Liver (tissue), 9 donors: ENCODE results near the gene CREB3L2. TPM values are rescaled to one million over a fixed set of nuclear protein-coding genes. Genes with fewer than 3 reads are reported as not detected.

Experiments
- DNase-seq: peaks from one replicate; pipeline ENCODE4 v3.0.0-alpha.2; 2017; ENCODE audit warnings: low spot score
- H3K27ac ChIP-seq, 2 donors: one replicate each; pipeline ENCODE4 v1.7.0; 2013; ENCODE audit warnings: inconsistent platforms in 2 of 2, low read length in 2 of 2, control low read depth in 1 of 2, low read depth in 1 of 2, mild to moderate bottlenecking in 1 of 2
- H3K27me3 ChIP-seq, 4 donors: one replicate each; pipeline versions ENCODE4 v1.6.1 to v1.7.0; 2013; ENCODE audit warnings: low read length in 3 of 4, inconsistent platforms in 1 of 4, mild to moderate bottlenecking in 1 of 4, moderate library complexity in 1 of 4; ENCODE audit not compliant: control insufficient read depth in 4 of 4, insufficient read depth in 4 of 4
- H3K36me3 ChIP-seq, 4 donors: one replicate each; pipeline versions ENCODE4 v1.6.1 to v1.7.0; 2013; ENCODE audit warnings: low read length in 3 of 4, mild to moderate bottlenecking in 3 of 4, low read depth in 1 of 4, moderate library complexity in 1 of 4; ENCODE audit not compliant: control insufficient read depth in 4 of 4, insufficient read depth in 3 of 4
- H3K4me1 ChIP-seq, 4 donors: one replicate each; pipeline versions ENCODE4 v1.6.1 to v1.7.0; 2013; ENCODE audit warnings: low read length in 3 of 4, mild to moderate bottlenecking in 3 of 4, moderate library complexity in 1 of 4; ENCODE audit not compliant: control insufficient read depth in 4 of 4, insufficient read depth in 4 of 4
- H3K4me3 ChIP-seq, 3 donors: one replicate each; pipeline versions ENCODE4 v1.6.1 to v1.7.0; 2013; ENCODE audit warnings: low read length in 3 of 3, control low read depth in 1 of 3, low read depth in 1 of 3, mild to moderate bottlenecking in 1 of 3
- H3K9ac ChIP-seq, 2 donors: one replicate each; pipeline ENCODE4 v1.7.0; 2013; ENCODE audit warnings: low read length in 2 of 2, mild to moderate bottlenecking in 2 of 2, moderate library complexity in 2 of 2, control low read depth in 1 of 2, low read depth in 1 of 2
- H3K9me3 ChIP-seq, 4 donors: one replicate each; pipeline versions ENCODE4 v1.6.1 to v1.7.0; 2013; ENCODE audit warnings: low read length in 3 of 4; ENCODE audit not compliant: control insufficient read depth in 4 of 4
- EGR1 ChIP-seq, 2 donors: IDR thresholded peaks; 2 replicates each; pipeline ENCODE4 v1.6.1; 2016 to 2018; ENCODE audit warnings: antibody characterized with exemption in 2 of 2, low read depth in 2 of 2
- FOXA1 ChIP-seq: IDR thresholded peaks from 2 replicates; pipeline ENCODE4 v1.6.1; 2016; ENCODE audit warnings: antibody characterized with exemption
- GABPA ChIP-seq, 2 donors: IDR thresholded peaks in 1 of 2; conservative IDR thresholded peaks in 1 of 2; 2 replicates each; pipeline ENCODE4 v1.6.1; 2016; ENCODE audit warnings: antibody characterized with exemption in 2 of 2, mild to moderate bottlenecking in 1 of 2, moderate library complexity in 1 of 2
- JUND ChIP-seq, 2 donors: IDR thresholded peaks; 2 replicates each; pipeline ENCODE4 v1.6.1; 2016; ENCODE audit warnings: antibody characterized with exemption in 2 of 2
- RAD21 ChIP-seq, 2 donors: IDR thresholded peaks; 2 replicates each; pipeline ENCODE4 v1.6.1; 2016; ENCODE audit warnings: antibody characterized with exemption in 2 of 2, mild to moderate bottlenecking in 2 of 2
- SP1 ChIP-seq: IDR thresholded peaks from 2 replicates; pipeline ENCODE4 v1.6.1; 2018; ENCODE audit warnings: antibody characterized with exemption, mild to moderate bottlenecking
- TAF1 ChIP-seq: conservative IDR thresholded peaks from 2 replicates; pipeline ENCODE4 v1.6.1; 2016; ENCODE audit warnings: antibody characterized with exemption, mild to moderate bottlenecking
- YY1 ChIP-seq: IDR thresholded peaks from 2 replicates; pipeline ENCODE4 v1.6.1; 2016; ENCODE audit warnings: antibody characterized with exemption, mild to moderate bottlenecking
- WGBS: extraction: QIAGEN DNeasy Blood & Tissue Kit; methylation state at CpG from one replicate; pipeline ENCODE4 v1.1.7; 2013; 5-methylcytosine and 5-hydroxymethylcytosine counted together
- polyA plus RNA-seq, 2 donors: library from polyadenylated mRNA; stranded (reverse) in 1 of 2; unstranded in 1 of 2; fragments of 200-250 nt in 1 of 2; fragments of >200 nt in 1 of 2; fragmentation: Nextera tagmentation in 1 of 2; extraction: Ambion mirVana in 1 of 2; gene quantifications; one replicate each; pipeline versions ENCODE4 v1.2.1 to v1.2.3, GENCODE V29; 2013 to 2015
- total RNA-seq, 2 donors: library from RNA; depleted of rRNA; stranded (reverse); fragments of >200 nt; gene quantifications; one replicate each; pipeline ENCODE4 v1.2.3, GENCODE V29; 2014
- TF ChIP-seq, protein P1 (sequence below): IDR thresholded peaks from 2 replicates; pipeline ENCODE4 v1.6.1; 2016; ENCODE audit warnings: antibody characterized with exemption
- TF ChIP-seq, protein P2 (sequence below): IDR thresholded peaks from 2 replicates; pipeline ENCODE4 v1.6.1; 2016; ENCODE audit warnings: antibody characterized with exemption
- TF ChIP-seq, protein P3 (sequence below): IDR thresholded peaks from 2 replicates; pipeline ENCODE4 v1.6.1; 2016; ENCODE audit warnings: antibody characterized with exemption, mild to moderate bottlenecking
- TF ChIP-seq, protein P4 (sequence below): fragments of 150-350 bp; IDR thresholded peaks from 2 replicates; pipeline ENCODE4 v1.5.1; 2017; ENCODE audit warnings: improper control_type of control experiment, low read depth, low read length; ENCODE audit not compliant: missing input control
- donor health status: healthy.
- donor health status: healthy.
- donor health status: healthy.
- donor health status: healthy.
- donor health status: healthy.

Gene CREB3L2
- total and polyA plus RNA-seq, 4 donors: 6.7 to 16.6 (median 9.9) TPM

DNA sequence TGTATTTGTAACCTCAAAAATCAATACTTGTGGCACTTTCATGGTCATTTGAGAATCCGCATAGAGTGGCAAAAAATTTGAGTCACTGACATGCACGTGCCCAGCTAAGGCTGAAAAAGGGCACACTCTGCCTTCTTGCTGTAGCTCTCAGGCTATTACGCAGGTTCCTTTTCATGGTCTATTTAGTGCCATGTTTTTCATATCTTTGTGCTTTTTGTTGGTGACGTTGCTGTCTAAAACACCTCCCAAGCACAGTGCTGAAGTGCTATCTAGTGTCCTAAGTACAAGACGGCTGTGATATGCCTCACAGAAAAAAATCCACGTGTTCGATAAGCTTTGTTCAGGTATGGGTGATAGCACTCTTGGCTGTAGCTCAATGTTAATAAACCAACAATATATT, 50.9 kb downstream of the CREB3L2 start:
- no peaks in the 10 kb centered on the region for H3K36me3 ChIP-seq

DNA sequence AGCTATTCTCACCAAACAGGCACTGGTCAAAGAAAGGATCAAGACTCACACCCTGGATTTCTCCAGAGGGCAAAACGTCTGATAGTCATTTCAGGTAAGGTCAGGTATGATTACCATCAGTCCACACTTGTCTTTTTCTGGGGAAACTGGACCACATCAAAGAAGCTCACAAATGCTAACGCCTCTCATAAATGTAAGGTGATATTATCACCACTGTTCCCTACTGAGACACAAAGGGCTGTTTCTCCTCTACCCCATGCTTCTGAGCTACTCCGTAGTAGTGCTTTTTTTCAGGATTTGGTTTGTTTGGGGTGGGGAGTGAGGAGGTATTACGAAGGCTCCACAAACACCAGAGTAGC, 51.6 kb downstream of the CREB3L2 start:
- no peak overlapping the region for H3K9ac ChIP-seq
- WGBS: 96% methylated on average over 4 of the region's 4 CpGs

More for the DNA sequence above, 50.9 kb downstream of the CREB3L2 start:
- no peak overlapping the region for H3K9ac ChIP-seq
- H3K4me1 ChIP-seq: peaks cover 3 to 44% (median 30%) of the 10 kb centered on the region in 4 donors
- TF ChIP-seq RAD21 (IDR thresholded peaks at IDR 0.05) (no peak), YY1 (no peak), TAF1 (no peak), FOXA1 (no peak), EGR1 (IDR thresholded peaks at IDR 0.05; ENCODE audit: low read depth in 2 of 2) (no peak)
- TF ChIP-seq, protein P1, sequence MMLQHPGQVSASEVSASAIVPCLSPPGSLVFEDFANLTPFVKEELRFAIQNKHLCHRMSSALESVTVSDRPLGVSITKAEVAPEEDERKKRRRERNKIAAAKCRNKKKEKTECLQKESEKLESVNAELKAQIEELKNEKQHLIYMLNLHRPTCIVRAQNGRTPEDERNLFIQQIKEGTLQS: no peak
- TF ChIP-seq, protein P2, sequence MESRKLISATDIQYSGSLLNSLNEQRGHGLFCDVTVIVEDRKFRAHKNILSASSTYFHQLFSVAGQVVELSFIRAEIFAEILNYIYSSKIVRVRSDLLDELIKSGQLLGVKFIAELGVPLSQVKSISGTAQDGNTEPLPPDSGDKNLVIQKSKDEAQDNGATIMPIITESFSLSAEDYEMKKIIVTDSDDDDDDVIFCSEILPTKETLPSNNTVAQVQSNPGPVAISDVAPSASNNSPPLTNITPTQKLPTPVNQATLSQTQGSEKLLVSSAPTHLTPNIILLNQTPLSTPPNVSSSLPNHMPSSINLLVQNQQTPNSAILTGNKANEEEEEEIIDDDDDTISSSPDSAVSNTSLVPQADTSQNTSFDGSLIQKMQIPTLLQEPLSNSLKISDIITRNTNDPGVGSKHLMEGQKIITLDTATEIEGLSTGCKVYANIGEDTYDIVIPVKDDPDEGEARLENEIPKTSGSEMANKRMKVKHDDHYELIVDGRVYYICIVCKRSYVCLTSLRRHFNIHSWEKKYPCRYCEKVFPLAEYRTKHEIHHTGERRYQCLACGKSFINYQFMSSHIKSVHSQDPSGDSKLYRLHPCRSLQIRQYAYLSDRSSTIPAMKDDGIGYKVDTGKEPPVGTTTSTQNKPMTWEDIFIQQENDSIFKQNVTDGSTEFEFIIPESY: no peak
- TF ChIP-seq, protein P3, sequence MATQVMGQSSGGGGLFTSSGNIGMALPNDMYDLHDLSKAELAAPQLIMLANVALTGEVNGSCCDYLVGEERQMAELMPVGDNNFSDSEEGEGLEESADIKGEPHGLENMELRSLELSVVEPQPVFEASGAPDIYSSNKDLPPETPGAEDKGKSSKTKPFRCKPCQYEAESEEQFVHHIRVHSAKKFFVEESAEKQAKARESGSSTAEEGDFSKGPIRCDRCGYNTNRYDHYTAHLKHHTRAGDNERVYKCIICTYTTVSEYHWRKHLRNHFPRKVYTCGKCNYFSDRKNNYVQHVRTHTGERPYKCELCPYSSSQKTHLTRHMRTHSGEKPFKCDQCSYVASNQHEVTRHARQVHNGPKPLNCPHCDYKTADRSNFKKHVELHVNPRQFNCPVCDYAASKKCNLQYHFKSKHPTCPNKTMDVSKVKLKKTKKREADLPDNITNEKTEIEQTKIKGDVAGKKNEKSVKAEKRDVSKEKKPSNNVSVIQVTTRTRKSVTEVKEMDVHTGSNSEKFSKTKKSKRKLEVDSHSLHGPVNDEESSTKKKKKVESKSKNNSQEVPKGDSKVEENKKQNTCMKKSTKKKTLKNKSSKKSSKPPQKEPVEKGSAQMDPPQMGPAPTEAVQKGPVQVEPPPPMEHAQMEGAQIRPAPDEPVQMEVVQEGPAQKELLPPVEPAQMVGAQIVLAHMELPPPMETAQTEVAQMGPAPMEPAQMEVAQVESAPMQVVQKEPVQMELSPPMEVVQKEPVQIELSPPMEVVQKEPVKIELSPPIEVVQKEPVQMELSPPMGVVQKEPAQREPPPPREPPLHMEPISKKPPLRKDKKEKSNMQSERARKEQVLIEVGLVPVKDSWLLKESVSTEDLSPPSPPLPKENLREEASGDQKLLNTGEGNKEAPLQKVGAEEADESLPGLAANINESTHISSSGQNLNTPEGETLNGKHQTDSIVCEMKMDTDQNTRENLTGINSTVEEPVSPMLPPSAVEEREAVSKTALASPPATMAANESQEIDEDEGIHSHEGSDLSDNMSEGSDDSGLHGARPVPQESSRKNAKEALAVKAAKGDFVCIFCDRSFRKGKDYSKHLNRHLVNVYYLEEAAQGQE: no peak
- H3K4me3 ChIP-seq: no peak overlapping the region
- H3K27ac ChIP-seq: no peak overlapping the region
- no peaks in the 10 kb centered on the region for H3K9me3 ChIP-seq
- WGBS: 88% methylated on average over 7 of the region's 7 CpGs
- no peak for DNase-seq
- H3K27me3 ChIP-seq: no peaks in the 10 kb centered on the region

DNA sequence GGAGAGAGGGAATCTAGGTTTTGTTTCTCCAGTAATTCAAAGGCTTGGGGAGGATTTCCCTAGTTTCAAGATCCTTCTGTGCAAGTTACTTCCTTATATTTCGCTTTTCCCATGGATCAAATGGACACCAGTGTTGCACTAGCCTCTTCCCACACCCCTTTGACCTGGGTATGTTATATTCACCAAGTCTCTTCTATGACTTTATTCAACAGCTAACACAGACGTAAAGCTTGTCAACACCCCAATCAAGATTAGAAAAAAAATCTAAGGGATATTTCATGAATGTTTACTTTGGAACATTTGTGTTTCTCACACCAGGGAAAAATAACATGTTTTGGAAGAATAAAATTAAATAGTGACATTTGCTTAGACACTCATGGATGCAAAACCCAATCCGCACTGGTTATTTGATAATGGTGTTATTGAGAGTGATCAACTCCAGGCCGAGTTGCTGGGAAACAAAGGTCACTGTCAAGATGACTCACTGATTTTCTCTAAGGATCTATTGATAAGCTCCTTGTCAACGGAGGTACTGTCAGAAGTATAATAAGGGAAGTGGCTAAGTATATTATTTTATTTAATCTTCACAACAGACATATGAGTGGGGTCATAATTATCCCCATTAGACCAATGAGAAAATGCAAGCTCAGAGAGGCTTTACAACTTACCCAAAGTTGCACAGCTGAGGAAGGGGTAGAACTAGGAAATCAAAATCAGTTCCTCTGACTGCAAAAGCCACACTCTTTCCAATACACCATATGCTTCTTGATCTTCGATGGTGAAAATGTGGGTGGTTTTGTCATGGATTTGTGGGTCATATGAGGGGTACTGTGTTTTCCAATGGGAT, 52.2 kb downstream of the CREB3L2 start:
- no peak overlapping the region for H3K9ac ChIP-seq
- H3K4me3 ChIP-seq: no peak overlapping the region
- no peaks in the 10 kb centered on the region for H3K36me3 ChIP-seq
- no peak for DNase-seq
- no peaks in the 10 kb centered on the region for H3K9me3 ChIP-seq
- H3K4me1 ChIP-seq: peaks cover 5 to 31% (median 22%) of the 10 kb centered on the region in 4 donors
- H3K27ac ChIP-seq: peak overlapping the region in 1 of 2 donors; percentile 40
- H3K27me3 ChIP-seq: no peaks in the 10 kb centered on the region
- WGBS: 73% methylated on average over 6 of the region's 6 CpGs
- TF ChIP-seq, protein P3: no peak
- TF ChIP-seq, protein P4, sequence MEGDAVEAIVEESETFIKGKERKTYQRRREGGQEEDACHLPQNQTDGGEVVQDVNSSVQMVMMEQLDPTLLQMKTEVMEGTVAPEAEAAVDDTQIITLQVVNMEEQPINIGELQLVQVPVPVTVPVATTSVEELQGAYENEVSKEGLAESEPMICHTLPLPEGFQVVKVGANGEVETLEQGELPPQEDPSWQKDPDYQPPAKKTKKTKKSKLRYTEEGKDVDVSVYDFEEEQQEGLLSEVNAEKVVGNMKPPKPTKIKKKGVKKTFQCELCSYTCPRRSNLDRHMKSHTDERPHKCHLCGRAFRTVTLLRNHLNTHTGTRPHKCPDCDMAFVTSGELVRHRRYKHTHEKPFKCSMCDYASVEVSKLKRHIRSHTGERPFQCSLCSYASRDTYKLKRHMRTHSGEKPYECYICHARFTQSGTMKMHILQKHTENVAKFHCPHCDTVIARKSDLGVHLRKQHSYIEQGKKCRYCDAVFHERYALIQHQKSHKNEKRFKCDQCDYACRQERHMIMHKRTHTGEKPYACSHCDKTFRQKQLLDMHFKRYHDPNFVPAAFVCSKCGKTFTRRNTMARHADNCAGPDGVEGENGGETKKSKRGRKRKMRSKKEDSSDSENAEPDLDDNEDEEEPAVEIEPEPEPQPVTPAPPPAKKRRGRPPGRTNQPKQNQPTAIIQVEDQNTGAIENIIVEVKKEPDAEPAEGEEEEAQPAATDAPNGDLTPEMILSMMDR: no peak
- TF ChIP-seq SP1: no peak
- TF ChIP-seq YY1: no peak
- no peak for TF ChIP-seq JUND (IDR thresholded peaks at IDR 0.05)
- no peak for TF ChIP-seq RAD21 (IDR thresholded peaks at IDR 0.05)
- TF ChIP-seq GABPA (IDR thresholded peaks at IDR 0.05 in 1 of 2, conservative IDR thresholded peaks at IDR 0.05 in 1 of 2): no peak

More for the DNA sequence above, 51.6 kb downstream of the CREB3L2 start:
- H3K27ac ChIP-seq: no peak overlapping the region
- peaks cover 3 to 36% (median 25%) of the 10 kb centered on the region in 4 donors for H3K4me1 ChIP-seq
- H3K9me3 ChIP-seq: no peaks in the 10 kb centered on the region
- no peaks in the 10 kb centered on the region for H3K36me3 ChIP-seq
- no peaks in the 10 kb centered on the region for H3K27me3 ChIP-seq
- DNase-seq: no peak
- no peak for TF ChIP-seq TAF1
- H3K4me3 ChIP-seq: no peak overlapping the region
